Stimulated activated CD8-positive, alpha-beta memory T cell treated with anti-CD3 and anti-CD28 coated beads, Interleukin-2, amount 100 ng/mL, for 1 hour (primary cell): ENCODE data around the gene ST3GAL3.

ENCODE experiments used
- DNase-seq, 2 donors: peaks; one replicate each; pipeline ENCODE4 v3.0.0-alpha.2; 2020; ENCODE audit warnings: low read depth in 2 of 2

Gene ST3GAL3

DNA sequence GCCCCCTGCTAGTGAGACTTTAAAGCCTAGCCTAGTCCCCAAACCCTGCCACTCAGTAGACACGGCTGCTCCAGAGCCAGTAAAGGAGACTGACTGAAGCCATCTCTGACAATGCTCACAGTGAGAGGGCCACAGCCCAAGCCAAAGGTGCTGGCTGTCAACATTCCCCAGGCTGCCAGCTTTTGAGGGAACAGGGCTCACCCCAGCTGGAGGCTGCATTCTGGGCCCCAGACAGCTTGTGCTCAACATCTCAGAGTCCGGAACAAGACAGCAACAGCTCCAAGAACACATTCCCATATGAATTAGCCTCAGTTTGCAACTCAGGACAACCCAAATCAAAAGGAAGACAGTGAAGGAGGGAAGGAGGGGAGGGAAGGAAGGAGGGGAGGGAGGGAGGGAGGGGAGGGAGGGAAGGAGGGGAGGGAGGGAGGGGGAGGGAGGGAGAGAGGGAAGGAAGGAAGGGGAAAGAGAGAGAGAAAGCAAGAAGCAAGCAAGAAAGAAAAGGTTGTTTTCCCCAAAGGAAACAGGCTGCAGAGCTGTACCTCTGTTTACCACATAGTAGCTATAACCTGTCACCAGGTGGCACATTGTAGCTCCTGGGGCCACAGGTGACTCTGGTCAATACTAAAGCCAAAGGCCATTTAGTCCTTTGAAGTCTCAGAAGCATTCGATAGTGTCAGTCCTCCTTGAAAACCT is 231.7 kb downstream of the ST3GAL3 start:
- no peak for DNase-seq

DNA sequence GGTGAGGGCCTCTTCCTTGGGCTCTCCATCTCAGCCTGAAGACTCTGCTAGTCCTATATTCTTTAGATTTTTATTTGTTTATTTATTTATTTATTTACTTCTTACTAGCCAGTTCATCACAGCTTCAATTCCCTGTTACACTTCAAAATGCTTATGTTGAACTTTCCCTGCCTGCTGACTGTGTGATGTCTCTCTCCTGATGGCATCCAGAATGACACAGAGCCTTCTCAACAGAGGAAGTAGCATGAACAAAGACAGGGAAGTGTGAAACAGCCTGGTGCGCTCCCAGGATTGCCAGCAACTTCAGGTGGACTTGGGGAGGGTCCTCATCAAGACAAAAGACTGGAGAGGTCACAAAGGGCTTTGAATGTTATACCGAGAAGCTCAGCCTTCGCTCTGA is 235.1 kb downstream of the ST3GAL3 start:
- no peak for DNase-seq

DNA sequence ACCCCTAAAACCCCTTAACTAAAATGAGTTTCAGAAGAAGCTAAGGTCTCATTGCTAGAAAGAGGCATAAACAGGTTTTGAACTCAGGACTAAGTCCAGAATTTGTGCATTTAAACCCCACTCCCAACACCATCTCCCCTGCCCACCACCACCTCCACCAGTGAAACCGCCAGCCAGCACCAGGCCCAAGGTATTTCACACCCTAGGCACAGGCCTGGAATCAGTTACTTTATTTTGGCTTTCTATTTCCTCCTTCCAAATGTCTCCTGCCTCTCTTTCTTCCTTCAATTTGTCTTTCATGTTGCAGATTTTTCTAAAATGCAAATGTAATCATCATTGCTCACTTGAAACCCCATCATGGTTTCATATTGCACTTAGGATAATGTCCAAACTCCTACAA is 237.5 kb downstream of the ST3GAL3 start:
- no peak for DNase-seq

DNA sequence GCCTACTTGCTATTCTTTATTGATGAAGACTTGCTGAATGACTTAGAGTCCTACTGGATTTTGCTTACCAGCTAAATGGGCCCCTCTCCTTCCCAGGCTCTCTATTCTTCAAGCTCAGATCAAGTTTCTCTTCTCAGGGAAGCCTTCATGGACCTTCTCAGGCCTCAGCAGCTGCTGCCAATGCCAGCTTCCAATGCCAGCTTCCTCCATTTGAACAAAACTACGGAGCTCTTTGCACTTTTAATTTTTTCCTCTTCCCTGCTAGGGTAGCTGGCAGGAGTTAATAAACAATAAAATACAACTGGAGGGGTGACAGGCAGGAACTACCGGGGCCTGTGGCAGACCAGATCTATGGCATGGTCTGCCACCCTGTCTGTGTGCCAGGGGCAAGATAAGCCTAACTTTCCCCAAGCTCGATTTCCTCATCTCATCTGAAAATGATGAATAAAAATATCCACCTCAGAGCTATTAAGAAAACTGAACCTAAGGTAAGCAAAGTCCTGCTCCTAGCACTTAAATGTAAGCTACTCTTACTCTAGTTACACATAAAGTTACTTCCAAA is 238.4 kb downstream of the ST3GAL3 start:
- DNase-seq = no peak

DNA sequence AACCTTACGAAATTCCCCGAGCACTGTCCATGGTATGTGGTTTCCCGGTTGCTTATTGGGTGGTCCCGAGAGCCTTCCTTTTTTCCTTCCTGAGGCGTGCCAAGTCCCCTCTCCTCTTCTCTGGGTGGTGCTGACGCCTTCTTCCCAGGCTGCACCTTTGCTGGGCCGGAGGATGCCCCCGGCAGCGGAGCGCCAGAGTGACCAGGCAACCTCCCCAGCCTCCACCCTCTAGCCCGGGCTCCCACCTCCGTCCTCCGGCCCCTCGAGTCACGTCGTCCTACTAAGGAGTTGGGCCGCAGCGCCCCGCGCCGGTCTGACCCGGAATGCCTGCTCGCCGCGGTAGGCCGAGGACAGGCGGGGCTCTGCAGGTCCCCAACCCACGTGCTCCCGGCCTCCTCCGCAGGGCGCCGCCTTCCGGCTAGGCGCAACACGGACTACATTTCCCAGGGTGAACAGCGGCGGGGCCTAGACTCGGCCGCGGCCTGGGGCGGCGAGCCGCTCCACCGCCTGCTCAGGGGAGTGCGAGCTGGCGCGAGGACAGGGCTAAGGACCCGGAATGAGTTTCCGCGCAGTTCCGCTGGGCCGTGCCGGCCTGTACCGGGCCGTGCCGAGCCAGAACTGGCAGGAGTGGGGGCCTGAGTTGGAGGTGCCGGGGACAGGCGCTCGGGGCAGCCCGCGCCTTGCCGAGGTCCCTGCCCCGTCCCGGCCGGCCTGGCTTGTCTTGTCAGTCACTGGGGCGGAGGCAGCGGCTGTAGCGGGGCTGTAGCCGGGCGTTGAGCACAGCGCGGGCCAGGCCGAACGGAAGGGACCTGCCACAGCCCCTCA is 239.1 kb downstream of the ST3GAL3 start, which contains the start of gene IPO13:
Gene IPO13 (plus strand): TSS at position 715 of the 825 bp plus-strand sequence. CDS start 651 bp downstream, outside the sequence.
- peak; percentile 86 to 87 for DNase-seq

DNA sequence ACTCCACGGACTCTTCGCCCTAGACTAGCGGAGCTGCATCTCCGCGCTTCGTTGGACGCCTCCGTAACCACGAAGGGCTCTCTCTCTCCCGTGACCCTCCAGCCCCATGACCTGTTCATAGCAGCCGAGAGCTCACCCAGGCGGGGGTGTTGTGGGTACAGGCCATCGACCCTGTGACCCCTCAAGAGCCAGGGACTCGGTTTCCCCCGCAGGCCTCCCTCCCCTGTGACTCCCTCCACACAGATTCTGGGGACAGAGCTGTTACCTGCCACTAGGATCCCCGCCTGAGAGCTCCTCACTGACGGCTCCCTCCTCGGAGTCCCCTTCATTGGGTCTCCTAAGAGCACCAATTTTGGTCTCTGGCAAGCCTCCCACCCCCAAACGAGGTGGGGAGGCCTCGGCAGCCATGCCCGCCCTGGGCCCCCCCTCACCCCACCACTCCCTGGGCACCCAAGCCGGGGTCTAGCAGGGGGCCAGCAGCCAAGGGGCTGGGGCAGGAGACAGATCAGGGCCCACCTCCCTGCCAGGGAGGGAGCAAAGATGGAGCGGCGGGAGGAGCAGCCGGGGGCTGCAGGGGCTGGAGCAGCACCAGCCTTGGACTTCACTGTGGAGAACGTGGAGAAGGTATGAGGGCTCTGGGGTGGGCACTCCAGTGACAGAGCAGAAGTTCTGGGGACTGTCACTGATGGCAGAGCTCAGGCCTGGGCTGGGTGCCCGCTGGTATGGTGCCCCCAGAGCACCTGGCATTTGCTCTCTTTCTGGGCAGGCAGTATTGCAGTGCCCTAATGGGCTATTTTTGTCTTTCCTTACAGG is 239.9 kb downstream of the ST3GAL3 start:
- DNase-seq = no peak

DNA sequence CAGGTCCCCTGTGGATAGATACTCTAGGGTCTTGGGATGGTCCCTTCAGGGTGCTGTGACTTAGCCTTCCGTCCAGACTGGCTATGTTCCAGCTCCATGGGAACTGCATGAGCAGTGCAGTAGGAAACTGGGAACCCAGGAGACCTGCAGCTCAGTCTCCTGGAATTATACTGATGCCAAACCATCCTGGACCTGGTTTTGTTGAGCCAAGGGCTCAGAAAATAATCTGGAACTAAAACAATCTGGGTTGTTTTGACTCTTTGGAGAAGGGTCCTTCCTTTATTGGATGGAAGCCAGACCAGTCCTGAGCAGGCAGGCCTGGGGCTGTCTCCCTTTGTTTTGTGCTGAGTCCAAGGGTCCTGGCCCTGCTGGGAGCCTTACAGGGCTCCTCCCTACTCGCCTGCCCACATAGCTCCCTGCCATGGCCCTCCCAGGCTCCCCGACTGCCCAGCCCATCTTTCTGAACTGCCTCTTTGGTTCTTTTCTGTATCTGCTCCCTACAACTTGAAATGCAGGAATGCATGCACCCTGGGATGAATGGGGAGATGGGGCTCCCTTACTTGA is 240.6 kb downstream of the ST3GAL3 start:
- no peak for DNase-seq

DNA sequence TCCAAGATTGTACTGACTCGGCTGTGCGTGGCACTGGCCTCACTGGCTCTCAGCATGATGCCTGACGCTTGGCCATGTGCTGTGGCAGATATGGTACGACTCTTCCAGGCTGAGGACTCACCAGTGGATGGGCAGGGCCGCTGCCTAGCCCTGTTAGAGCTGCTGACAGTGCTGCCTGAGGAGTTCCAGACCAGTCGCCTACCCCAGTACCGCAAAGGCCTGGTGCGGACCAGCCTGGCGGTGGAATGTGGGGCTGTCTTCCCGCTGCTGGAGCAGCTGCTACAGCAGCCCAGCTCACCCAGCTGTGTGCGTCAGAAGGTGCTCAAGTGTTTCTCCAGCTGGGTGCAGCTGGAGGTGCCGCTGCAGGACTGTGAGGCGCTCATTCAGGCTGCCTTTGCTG is 242.3 kb downstream of the ST3GAL3 start:
- no peak for DNase-seq

DNA sequence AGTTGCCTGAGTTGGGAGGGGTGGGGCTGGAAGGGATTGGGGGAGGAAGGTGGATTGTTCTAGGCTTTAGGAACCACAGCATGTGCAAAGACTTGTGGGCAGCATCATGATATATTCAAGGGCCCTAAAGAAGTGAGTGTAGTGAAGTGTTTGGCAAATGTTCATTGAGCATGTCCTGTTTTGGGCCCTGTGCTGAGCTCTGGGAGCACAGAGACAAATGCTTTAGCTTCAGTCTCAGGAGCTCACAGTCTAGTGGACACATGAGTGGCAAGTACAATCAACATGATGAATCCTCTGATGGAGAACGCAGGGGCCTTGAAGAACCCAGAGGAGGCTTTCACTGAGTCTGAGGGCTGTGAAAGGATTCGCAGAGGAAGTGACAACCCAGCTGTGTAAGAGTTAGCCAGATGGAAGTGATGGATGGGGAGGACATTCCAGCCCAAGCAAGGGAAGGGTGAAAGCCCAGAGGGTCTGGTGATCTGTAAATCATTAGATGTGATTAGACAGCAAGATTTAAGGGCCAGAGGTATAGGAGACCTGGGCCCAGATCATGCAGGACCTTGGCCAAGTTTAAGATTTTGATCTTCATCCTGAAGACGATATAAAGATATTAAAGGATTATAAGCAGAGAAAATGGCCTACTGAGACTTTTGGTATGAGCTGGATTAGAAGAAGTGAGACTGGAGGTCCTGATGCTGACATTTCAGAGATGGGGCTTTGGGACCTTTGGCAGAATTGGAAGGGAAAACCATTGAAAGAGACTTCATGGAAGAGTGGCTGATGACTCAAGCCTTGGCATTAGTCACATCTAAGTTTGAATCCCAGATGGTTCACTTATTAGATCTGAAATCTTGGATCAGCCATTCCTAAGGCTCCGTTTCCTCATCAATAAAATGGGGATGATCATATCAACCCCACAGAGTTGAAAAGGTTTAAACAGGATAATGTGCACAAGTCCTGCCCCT is 244.0 kb downstream of the ST3GAL3 start:
- no peak for DNase-seq

DNA sequence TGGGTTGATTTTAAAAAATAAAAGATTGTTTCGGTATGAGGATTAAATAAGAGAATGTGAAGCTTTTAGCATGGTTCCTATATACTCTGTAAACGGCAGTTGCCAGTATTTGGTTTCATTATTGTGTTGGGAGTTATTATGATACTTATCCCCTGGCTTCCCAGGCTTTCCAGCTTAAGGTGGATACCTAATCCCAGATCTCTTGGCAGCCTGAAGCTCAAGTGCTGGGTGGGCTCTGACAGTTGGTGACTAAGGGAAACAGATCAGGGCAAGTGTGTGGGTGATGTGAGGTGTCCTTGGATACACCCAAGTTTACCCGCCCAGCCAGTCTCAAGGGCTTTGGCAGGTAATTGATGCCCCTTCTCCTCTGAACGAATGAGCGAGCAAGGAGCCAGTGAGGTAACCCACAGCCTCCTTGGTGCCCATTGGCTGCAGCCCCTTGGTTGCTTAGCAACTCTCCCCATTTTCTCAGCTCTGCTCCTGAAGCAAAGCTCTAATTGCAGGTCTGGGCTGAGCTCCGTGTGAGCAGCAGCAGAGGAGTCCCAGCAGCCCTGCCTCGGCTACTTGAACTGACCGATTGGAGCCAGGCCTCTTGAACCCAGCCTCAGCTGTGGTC is 245.5 kb downstream of the ST3GAL3 start:
- no peak for DNase-seq

DNA sequence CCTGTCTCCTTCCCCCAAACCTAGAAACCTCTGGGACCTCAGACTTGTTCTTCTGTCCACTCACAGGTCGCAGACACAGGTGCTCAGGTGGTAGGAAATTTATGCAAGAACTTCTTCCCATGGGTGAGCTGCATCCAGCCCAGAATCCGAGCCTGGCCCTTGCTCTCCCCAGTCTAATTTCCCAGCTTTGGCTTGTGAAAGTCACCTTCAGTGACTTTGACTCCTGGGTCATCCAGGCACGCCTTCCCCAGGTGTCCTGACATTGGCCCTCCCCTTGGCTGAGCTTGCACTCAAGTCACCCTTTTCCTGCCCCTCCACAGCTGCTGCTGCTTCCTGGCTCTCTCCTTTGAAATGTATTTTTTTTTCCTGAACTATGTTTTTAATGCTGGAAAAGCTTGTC is 246.0 kb downstream of the ST3GAL3 start:
- no peak for DNase-seq

DNA sequence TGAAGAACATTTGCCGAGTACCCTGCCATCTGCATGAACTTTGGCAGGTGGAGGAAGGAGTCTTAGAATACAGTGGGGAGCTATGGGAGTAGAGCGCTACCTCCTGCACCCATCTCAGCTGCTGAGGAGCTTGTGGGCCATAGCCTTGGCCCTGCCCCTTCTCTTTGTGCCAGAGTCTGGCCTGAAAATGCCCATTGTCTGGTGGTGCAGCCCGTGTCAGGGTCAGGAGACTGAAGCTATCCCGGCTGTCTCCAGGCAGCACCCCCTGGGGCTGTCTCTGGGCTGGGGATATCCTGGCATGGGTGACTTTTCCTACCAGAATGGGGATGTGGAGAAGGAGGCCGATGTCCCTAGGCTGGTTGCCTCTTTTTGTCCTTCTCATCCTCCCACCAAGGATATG is 246.7 kb downstream of the ST3GAL3 start:
- no peak for DNase-seq

DNA sequence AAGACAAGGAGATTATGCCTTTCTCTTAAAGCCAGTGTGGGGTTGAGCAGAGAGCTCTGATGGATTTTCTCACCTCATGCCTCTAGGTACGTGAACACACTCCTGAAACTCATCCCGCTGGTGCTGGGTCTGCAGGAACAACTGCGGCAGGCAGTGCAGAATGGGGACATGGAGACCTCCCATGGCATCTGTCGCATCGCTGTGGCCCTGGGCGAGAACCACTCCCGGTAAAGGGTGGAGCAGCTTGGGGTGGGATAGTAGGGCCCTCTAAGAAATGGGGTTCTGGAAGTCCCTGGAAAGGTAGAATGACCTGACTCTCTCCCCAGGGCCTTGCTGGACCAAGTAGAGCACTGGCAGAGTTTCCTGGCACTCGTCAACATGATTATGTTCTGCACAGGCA is 248.9 kb downstream of the ST3GAL3 start:
- no peak for DNase-seq

DNA sequence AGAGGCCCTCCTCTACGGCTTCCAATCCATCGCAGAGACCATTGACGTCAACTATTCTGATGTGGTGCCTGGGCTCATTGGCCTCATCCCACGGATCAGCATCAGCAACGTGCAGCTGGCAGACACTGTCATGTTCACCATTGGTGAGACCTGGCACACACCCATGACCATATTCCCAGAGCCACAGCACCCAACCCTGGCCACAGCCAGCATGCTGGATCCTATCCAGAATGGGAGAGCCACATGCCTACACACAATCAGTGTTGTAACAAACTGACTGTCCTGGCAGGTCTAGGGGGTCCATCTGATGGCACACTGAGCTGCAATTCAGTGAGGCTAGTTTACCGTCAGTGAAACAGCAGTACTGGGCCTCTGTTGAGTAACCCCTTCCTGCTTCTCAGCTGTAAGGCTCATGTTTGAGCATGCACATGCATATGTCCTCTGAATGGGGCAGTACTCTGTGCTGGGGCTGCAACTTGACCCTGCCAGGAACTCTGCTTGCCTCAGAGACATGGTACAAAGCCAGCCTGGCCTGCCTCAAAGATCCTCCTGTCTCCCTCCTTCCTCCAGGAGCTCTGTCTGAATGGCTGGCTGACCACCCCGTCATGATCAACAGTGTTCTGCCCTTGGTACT is 250.2 kb downstream of the ST3GAL3 start:
- no peak for DNase-seq

DNA sequence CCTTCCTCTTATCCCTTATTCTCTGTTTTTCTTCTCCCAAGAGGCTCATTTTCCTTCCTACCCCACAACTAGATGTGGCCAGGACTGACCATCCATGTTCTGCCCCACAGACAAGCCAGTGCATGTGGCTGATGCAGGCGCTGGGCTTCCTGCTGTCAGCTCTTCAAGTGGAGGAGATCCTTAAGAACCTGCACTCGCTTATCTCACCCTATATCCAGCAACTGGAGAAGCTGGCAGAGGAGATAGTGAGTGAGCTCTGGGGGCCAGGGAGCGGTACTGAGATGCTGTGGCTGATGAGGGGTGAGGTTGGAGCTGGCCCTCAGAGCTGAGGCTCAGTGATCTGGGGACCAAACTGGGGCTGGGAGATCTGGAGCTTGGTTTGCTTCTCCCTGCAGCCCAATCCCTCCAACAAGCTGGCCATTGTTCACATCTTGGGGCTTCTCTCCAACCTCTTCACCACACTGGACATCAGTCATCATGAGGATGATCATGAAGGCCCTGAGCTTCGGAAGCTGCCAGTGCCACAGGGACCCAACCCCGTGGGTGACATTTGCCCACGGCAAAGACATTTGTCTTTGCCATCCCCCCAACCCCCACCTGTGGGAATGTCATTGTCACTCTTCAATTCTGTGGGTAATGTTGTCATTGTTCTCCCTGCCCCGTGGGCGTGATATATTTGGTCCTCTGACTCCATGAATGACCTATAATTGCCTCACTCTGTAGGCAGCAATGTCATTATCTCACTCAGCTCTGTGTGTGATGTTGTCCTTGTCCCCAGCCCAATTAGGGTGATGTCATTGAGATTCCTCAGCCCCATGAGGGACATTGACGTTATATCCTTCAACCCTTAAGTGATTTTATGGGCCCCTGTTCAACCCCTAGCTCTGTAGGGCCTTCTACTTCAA is 251.3 kb downstream of the ST3GAL3 start:
- DNase-seq = no peak

DNA sequence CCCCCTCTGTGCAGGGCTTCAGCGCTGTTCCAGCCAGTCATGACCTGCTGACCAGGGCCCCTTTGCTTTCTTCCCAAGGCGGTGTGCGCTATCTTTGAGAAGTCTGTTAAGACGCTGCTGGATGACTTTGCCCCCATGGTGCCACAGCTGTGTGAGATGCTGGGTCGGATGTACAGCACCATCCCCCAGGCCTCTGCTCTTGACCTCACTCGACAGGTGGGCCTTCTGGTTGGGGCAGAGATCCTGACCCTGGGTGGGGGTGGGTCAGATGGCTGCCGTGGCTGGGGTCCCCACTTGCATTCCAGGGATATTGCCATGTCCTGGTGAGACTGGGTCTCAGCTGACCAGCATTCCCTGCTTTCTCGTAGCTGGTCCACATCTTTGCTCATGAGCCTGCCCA is 253.5 kb downstream of the ST3GAL3 start:
- no peak for DNase-seq

DNA sequence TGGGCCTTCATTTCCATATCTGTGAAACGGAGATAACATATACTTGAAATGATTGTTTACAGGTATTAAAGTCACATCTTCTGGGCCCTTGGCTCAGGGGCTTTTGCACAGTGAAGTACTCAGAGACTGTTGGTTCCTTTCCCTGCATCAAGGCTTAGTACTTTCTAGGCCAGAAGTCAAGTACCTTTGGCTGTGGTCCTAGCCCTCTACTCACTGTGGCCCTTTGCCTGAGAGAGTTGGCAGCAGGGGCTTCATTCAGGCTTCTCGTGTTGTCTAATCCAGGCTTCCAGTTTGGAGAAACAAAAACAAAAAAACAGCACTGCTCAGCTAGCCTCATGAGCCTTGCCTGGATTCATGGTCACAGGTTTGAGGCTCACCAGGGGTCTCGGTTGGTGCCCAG is 254.4 kb downstream of the ST3GAL3 start:
- no peak for DNase-seq

DNA sequence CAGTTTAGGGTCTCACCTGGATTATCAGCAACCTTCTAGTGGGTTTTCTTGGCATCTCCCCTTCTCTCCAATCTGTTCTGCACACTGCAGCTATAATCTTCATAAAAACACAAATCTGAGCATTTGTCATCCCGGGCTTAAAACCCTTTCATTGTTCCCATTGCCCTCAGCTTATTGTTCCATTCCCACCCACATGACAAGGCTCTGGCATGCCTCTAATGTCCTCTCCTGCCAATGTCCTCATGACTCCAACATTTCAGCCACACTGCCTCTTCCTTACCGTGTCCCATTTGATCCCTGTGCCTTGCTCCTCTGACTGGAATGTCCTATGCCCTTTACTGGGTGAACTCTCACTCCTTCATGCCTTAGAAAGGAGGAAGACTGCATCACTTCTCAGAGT is 255.0 kb downstream of the ST3GAL3 start:
- no peak for DNase-seq

DNA sequence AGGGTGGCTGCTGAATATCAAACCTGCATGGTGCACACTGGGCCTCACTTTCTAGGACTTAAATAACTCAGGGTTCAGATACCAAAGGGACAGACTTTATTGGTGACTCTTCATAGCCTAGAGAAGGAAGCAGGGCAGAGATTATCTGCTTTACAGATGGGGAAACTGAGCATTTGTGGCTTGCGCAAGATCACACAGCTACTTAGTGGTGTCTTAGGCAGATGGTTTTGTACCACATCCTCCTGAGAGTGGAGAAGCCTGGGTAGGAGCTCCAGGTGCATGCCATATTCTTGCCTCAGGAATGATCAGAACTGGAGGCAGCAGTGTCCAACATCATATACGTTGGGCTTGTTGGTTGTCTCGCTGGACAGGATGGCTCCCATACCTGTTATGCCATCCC is 255.7 kb downstream of the ST3GAL3 start:
- DNase-seq = no peak
